NCI-H226 (cell line): ENCODE results near the gene SLC25A10.
A peak's percentile ranks its signal among the peaks of the same experiment; 100 is the strongest.
"Not testable (repeated sequence)": the region's sequence is repeated elsewhere in the genome, so short reads cannot be mapped to it uniquely, and the experiment has no call there.

Source experiments
- DNase-seq: peaks from one replicate; pipeline ENCODE4 v3.0.0-alpha.2; 2015

The SLC25A10 gene

GRCh38 chr17:81711814-81712467 lies at the start of gene SLC25A10:
Gene SLC25A10 (plus strand): TSS chr17:81712284. CDS start chr17:81712427, 143 bp downstream.
- DNase-seq = peak; percentile 80

GRCh38 chr17:81664051-81664470 lies 48.0 kb upstream of the SLC25A10 start:
- DNase-seq = no peak

- no peak for DNase-seq
These were observed 46.6 kb upstream of the SLC25A10 start for GRCh38 chr17:81665205-81666091.

GRCh38 chr17:81666092-81666341 lies 46.1 kb upstream of the SLC25A10 start:
- DNase-seq = no peak

- DNase-seq = peak; percentile 96
These were observed 45.5 kb upstream of the SLC25A10 start, which contains the start of the genes CCDC137 and OXLD1 for GRCh38 chr17:81666342-81667191. Gene CCDC137 (plus strand): TSS chr17:81666737. CDS start chr17:81666767, 30 bp downstream. Gene OXLD1 (minus strand): TSS chr17:81666605. CDS start chr17:81666577, 28 bp downstream.

GRCh38 chr17:81667754-81668153 lies 44.3 kb upstream of the SLC25A10 start:
- no peak for DNase-seq

GRCh38 chr17:81672504-81672903 lies 39.6 kb upstream of the SLC25A10 start:
- no peak for DNase-seq

- no peak for DNase-seq
These were observed 39.1 kb upstream of the SLC25A10 start for GRCh38 chr17:81672954-81673353.

- no peak for DNase-seq
These were observed 38.4 kb upstream of the SLC25A10 start for GRCh38 chr17:81673561-81674258.

GRCh38 chr17:81675515-81676221 lies 36.4 kb upstream of the SLC25A10 start:
- not testable (repeated sequence) for DNase-seq

- no peak for DNase-seq
These were observed 35.2 kb upstream of the SLC25A10 start for GRCh38 chr17:81676906-81677305.

GRCh38 chr17:81680150-81680549 lies 31.9 kb upstream of the SLC25A10 start:
- no peak for DNase-seq

GRCh38 chr17:81681672-81682071 lies 30.4 kb upstream of the SLC25A10 start:
- DNase-seq = no peak

GRCh38 chr17:81682565-81683207 lies 29.4 kb upstream of the SLC25A10 start:
- no peak for DNase-seq

GRCh38 chr17:81683208-81683583 lies 28.9 kb upstream of the SLC25A10 start:
- DNase-seq = no peak

GRCh38 chr17:81683584-81684441 lies 28.3 kb upstream of the SLC25A10 start, which contains the start of the genes ARL16 and HGS:
Gene ARL16 (minus strand): TSS chr17:81683797. CDS start chr17:81683753, 44 bp downstream.
Gene HGS (plus strand): TSS chr17:81684011. CDS start chr17:81684067, 56 bp downstream.
- DNase-seq = peak; percentile 97

- DNase-seq = no peak
These were observed 27.6 kb upstream of the SLC25A10 start for GRCh38 chr17:81684442-81684911.

- DNase-seq = peak; percentile 60
These were observed 27.0 kb upstream of the SLC25A10 start for GRCh38 chr17:81685108-81685507.

- no peak for DNase-seq
These were observed 25.5 kb upstream of the SLC25A10 start for GRCh38 chr17:81686614-81687013.
